Sigmoid colon (tissue), 7 donors: ENCODE data around the gene KLF7. TPM values are rescaled to one million over a fixed set of nuclear protein-coding genes. Genes with fewer than 3 reads are reported as not detected.

Experiments used
- DNase-seq: peaks from one replicate; pipeline ENCODE4 v3.0.0-alpha.2; 2019
- H3K27ac ChIP-seq, 4 donors: fragments of 200-600 bp; sonication (generic); one replicate each; pipeline ENCODE4 v1.5.1; 2016 to 2019; ENCODE audit warnings: mild to moderate bottlenecking in 1 of 4
- H3K27me3 ChIP-seq, 3 donors: fragments of 200-600 bp; sonication (generic); one replicate each; pipeline ENCODE4 v1.5.1; 2019; ENCODE audit warnings: mild to moderate bottlenecking in 1 of 3
- H3K36me3 ChIP-seq, 4 donors: fragments of 200-600 bp; sonication (generic); one replicate each; pipeline ENCODE4 v1.5.1; 2016 to 2019
- H3K4me1 ChIP-seq, 4 donors: fragments of 200-600 bp; sonication (generic); one replicate each; pipeline ENCODE4 v1.5.1; 2017 to 2019
- H3K4me3 ChIP-seq, 4 donors: fragments of 200-600 bp; sonication (generic); one replicate each; pipeline ENCODE4 v1.5.1; 2017 to 2019; ENCODE audit warnings: mild to moderate bottlenecking in 2 of 4, moderate library complexity in 1 of 4
- H3K9me3 ChIP-seq, 4 donors: fragments of 200-600 bp in 3 of 4; sonication (generic) in 3 of 4; one replicate each; pipeline versions ENCODE4 v1.5.1 to v1.6.1; 2013 to 2019
- EP300 ChIP-seq, 4 donors: sonication (generic); formaldehyde crosslinking; IDR thresholded peaks; one replicate each; pipeline ENCODE4 v1.6.1; 2017; ENCODE audit warnings: antibody characterized with exemption in 4 of 4
- POLR2A ChIP-seq, 2 donors: fragments of 450-650 bp; IDR thresholded peaks; one replicate each; pipeline ENCODE4 v1.6.1; 2016; ENCODE audit warnings: antibody characterized with exemption in 2 of 2, mild to moderate bottlenecking in 2 of 2, moderate library complexity in 2 of 2
- POLR2AphosphoS5 ChIP-seq, 4 donors: sonication (generic); formaldehyde crosslinking; IDR thresholded peaks; one replicate each; pipeline ENCODE4 v1.6.1; 2017; ENCODE audit warnings: antibody characterized with exemption in 4 of 4
- WGBS, 2 donors: extraction: QIAGEN DNeasy Blood & Tissue Kit; methylation state at CpG; one replicate each; pipeline ENCODE4 v1.1.7; 2013; 5-methylcytosine and 5-hydroxymethylcytosine counted together
- intact Hi-C: fragments of 100-400 bp; cut with DNase I; formaldehyde crosslinking; loops from one replicate; pipeline ENCODE4 v1.15.1; 2023
- polyA plus RNA-seq, 3 donors: library from polyadenylated mRNA; stranded (reverse); fragments of 200-250 nt; gene quantifications; one replicate each; pipeline ENCODE4 v1.2.3, GENCODE V29; 2013
- total RNA-seq, 4 donors: library from RNA; depleted of rRNA; stranded (reverse); fragments of >200 nt; gene quantifications; one replicate each; pipeline ENCODE4 v1.1.0, GENCODE V29; 2016
- TF ChIP-seq, protein P1 (sequence below), 4 experiments: fragments of 450-650 bp in 3 of 4; fragments of 200-600 bp in 1 of 4; IDR thresholded peaks; one replicate each; pipeline ENCODE4 v1.5.1; 2016 to 2019; ENCODE audit warnings: antibody characterized with exemption in 4 of 4, mild to moderate bottlenecking in 3 of 4, moderate library complexity in 2 of 4
- donor health status: healthy with polysubstance abuse.
- donor health status: Bipolar disorder and iron deficiency.
- donor health status: healthy.

Gene KLF7
- total and polyA plus RNA-seq, 7 donors = 0.60 to 52.1 (median 21.2) TPM

DNA sequence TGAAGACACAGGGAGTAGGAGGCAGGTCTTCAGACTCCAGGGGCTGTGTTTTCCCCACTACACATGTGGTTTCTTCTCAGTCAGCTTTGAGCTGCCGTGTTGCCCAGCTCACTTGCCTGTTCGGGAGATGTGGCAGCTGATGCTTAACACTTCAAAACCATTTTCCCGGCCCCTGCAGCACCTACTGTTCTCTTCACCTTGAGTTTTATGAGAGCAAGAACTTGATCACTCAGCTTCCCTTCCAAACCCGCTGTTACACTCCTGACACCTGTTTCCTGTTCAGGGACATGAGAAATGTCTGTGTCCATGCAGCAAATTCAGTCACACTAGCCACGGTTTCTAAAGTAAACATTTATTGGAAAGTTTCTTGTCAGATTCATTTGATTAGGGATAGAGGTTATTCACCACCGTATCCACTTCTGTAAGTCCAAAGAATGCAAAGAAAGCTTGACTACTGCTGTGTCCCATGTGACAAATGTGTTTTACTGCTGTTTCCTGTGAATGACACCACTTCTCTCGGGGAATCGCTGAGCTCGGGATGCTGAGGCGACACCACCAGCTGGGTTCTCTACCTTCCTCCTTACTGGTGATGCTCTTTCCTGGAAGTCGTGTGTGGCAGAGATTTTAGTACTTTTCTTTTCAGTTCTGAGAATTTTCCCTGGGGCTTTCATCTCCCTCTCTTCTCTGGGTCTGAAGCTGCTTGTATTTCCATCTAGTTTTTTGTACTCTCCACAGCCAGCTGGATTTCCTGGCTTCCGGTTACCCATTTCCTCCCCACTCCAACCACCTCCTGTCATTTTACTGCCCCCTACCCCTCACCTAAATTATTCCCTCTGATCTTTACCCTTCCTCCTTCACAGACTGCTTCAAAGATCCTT, 91.7 kb downstream of the KLF7 start:
- Histone ChIP-seq H3K4me3 (no peak overlapping the region), H3K27me3 (no peaks in the 10 kb centered on the region), H3K4me1 (peaks cover 0 to 20% (median 12%) of the 10 kb centered on the region in 4 donors), H3K36me3 (peaks cover 0 to 16% (median 3%) of the 10 kb centered on the region in 4 donors), H3K27ac (peak overlapping the region in 3 of 4 donors; percentile 19 to 38 (median 20)), H3K9me3 (no peaks in the 10 kb centered on the region)
- no peak for DNase-seq
- no peak for TF ChIP-seq EP300 (IDR thresholded peaks at IDR 0.05)
- TF ChIP-seq POLR2AphosphoS5 (IDR thresholded peaks at IDR 0.05) = peak in 1 of 4 donors; percentile 11
- WGBS, 2 donors = 12 to 29% methylated on average over 12 of the region's 12 CpGs
- intact Hi-C loops = no loop called here

DNA sequence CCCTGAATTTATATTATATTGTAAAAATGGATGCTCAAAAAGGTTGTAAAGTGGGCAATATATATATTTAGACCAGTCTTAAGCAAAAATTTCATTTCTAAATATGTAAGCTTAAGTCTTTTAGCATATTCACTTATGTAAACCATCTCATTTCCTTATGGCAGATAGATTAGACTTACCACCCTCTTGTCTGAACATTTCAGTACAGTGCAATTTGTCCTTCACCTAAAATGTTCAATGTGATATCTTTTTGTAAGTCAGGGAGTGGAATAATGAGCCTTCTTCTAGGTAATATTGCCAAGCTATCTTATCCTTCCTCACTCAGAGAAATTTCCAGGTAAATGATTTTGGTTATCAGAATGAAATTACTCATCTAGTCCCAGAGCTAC, 92.3 kb downstream of the KLF7 start:
- H3K4me3 ChIP-seq = no peak overlapping the region
- peaks cover 0 to 10% (median under 1%) of the 10 kb centered on the region in 4 donors for H3K36me3 ChIP-seq
- intact Hi-C loops = no loop called here
- H3K27ac ChIP-seq = peak overlapping the region in 2 of 4 donors; percentile 19 to 20
- TF ChIP-seq, protein P1, sequence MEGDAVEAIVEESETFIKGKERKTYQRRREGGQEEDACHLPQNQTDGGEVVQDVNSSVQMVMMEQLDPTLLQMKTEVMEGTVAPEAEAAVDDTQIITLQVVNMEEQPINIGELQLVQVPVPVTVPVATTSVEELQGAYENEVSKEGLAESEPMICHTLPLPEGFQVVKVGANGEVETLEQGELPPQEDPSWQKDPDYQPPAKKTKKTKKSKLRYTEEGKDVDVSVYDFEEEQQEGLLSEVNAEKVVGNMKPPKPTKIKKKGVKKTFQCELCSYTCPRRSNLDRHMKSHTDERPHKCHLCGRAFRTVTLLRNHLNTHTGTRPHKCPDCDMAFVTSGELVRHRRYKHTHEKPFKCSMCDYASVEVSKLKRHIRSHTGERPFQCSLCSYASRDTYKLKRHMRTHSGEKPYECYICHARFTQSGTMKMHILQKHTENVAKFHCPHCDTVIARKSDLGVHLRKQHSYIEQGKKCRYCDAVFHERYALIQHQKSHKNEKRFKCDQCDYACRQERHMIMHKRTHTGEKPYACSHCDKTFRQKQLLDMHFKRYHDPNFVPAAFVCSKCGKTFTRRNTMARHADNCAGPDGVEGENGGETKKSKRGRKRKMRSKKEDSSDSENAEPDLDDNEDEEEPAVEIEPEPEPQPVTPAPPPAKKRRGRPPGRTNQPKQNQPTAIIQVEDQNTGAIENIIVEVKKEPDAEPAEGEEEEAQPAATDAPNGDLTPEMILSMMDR (IDR thresholded peaks at IDR 0.05) = no peak
- TF ChIP-seq EP300 (IDR thresholded peaks at IDR 0.05) (no peak), POLR2A (IDR thresholded peaks at IDR 0.05) (no peak), POLR2AphosphoS5 (IDR thresholded peaks at IDR 0.05) (no peak)
- DNase-seq = no peak
- H3K4me1 ChIP-seq = peaks cover 0 to 20% (median 12%) of the 10 kb centered on the region in 4 donors
- no peaks in the 10 kb centered on the region for H3K9me3 ChIP-seq
- H3K27me3 ChIP-seq = no peaks in the 10 kb centered on the region

DNA sequence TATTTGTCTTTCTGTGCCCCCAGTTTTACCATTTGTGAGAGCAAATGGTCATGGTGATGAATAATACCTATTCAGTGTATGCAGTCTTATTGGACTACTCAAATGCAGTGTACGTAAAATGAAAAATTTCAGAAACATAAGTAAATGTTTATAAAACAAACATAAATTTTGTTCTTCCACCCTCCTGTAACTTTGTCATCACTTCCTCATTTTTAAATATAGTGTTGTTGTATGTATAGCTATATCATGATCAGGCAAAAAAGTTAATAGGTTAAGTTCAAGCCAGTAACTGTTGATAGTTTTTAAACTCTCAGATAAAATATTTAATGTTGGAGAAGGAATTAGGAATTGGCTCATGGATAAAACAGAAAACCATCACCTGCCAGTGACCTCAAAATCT, 93.2 kb downstream of the KLF7 start:
- intact Hi-C loops = no loop called here
- H3K9me3 ChIP-seq = no peaks in the 10 kb centered on the region
- no peak for DNase-seq
- no peak overlapping the region for H3K4me3 ChIP-seq
- H3K27ac ChIP-seq = no peak overlapping the region
- no peaks in the 10 kb centered on the region for H3K27me3 ChIP-seq
- peaks cover 0 to 2% (median 0%) of the 10 kb centered on the region in 4 donors for H3K36me3 ChIP-seq
- peaks cover 0 to 20% (median 12%) of the 10 kb centered on the region in 4 donors for H3K4me1 ChIP-seq
- WGBS, 2 donors = 83 to 89% methylated on average over 1 of the region's 1 CpG
- TF ChIP-seq, protein P1 (IDR thresholded peaks at IDR 0.05) = no peak
- no peak for TF ChIP-seq POLR2A (IDR thresholded peaks at IDR 0.05)
- no peak for TF ChIP-seq EP300 (IDR thresholded peaks at IDR 0.05)
- no peak for TF ChIP-seq POLR2AphosphoS5 (IDR thresholded peaks at IDR 0.05)

DNA sequence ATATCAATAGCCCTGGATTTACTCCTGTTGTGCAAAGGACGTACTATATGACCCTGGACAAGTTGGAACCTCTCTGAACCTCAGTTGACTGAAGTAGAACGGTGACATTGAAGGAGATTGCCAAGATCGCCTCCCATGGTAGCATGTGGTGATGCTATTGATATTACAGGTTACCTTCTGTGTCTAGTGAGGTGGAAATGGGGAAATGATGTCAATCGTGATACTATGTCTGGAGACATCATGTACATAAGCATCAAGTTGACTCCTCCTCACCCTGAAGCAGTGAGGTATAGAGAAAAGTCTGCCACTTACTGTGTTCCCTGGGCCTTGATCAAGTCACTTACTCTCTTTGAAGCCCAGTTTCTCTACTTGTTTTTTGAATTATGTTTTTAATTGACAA, 93.9 kb downstream of the KLF7 start:
- H3K4me3 ChIP-seq = no peak overlapping the region
- H3K27me3 ChIP-seq = no peaks in the 10 kb centered on the region
- no peak overlapping the region for H3K27ac ChIP-seq
- intact Hi-C loops = no loop called here
- WGBS, 2 donors = 81 to 83% methylated on average over 4 of the region's 4 CpGs
- H3K9me3 ChIP-seq = no peaks in the 10 kb centered on the region
- TF ChIP-seq POLR2A (IDR thresholded peaks at IDR 0.05) (no peak), POLR2AphosphoS5 (IDR thresholded peaks at IDR 0.05) (peak in 1 of 4 donors; percentile 14)
- no peaks in the 10 kb centered on the region for H3K36me3 ChIP-seq
- H3K4me1 ChIP-seq = peaks cover 0 to 25% (median 12%) of the 10 kb centered on the region in 4 donors
- DNase-seq = no peak

DNA sequence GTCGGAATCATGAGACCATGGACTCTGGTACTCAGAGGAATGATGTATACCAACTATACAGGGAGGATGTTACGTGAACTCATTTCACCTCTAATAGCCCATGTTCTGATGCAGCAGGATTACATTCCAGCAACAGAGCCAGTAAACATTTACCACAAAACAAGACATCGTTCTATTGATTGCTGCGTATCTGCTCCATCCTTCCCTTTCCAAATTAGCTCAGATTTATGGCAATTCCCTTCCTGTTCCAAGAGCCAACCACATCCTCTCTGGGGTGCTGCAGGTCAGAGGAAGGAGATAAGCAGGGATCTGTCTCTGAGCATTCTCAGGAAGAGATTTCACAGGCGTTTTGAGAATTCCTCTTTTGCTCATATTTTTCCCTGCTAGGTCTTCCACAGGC, 98.3 kb downstream of the KLF7 start:
- H3K4me1 ChIP-seq = peaks cover 0 to 5% (median 0%) of the 10 kb centered on the region in 4 donors
- H3K4me3 ChIP-seq = no peak overlapping the region
- no peaks in the 10 kb centered on the region for H3K9me3 ChIP-seq
- intact Hi-C loops = no loop called here
- TF ChIP-seq, protein P1 (IDR thresholded peaks at IDR 0.05) = no peak
- TF ChIP-seq POLR2A (IDR thresholded peaks at IDR 0.05) (no peak), EP300 (IDR thresholded peaks at IDR 0.05) (no peak), POLR2AphosphoS5 (IDR thresholded peaks at IDR 0.05) (no peak)
- no peak overlapping the region for H3K27ac ChIP-seq
- WGBS, 2 donors = 45 to 55% methylated on average over 5 of the region's 5 CpGs
- DNase-seq = no peak
- no peaks in the 10 kb centered on the region for H3K36me3 ChIP-seq
- H3K27me3 ChIP-seq = no peaks in the 10 kb centered on the region
